GM23338 (cell line): Measurements from ENCODE around the gene CNNM2. TPM values are rescaled to one million over a fixed set of nuclear protein-coding genes. Genes with fewer than 3 reads are reported as not detected.

Experiments used
- ATAC-seq: fragments of 200-7000 bp; cut with Tn5 transposase; 3 replicates; pipeline ENCODE4 v1.9.1; 2020
- DNase-seq: peaks from one replicate; pipeline ENCODE4 v3.0.0-alpha.2; 2015; ENCODE audit warnings: low spot score
- H2AFZ ChIP-seq: fragments of 200-600 bp; sonication (generic); 2 replicates; pipeline ENCODE4 v1.8.0; 2016; ENCODE audit warnings: antibody characterized with exemption, mild to moderate bottlenecking, moderate library complexity
- H3F3A ChIP-seq: fragments of 200-600 bp; sonication (generic); replicated peaks from 2 replicates; pipeline ENCODE4 v1.8.0; 2017; ENCODE audit warnings: antibody characterized with exemption, mixed run types, low read depth
- H3K27ac ChIP-seq: fragments of 200-600 bp; sonication (generic); 2 replicates; pipeline ENCODE4 v1.6.1; 2016; ENCODE audit warnings: low read depth
- H3K27me3 ChIP-seq: fragments of 200-600 bp; sonication (generic); 2 replicates; pipeline ENCODE4 v1.8.0; 2016; ENCODE audit warnings: mild to moderate bottlenecking, mixed run types, moderate library complexity; ENCODE audit not compliant: insufficient read depth
- H3K36me3 ChIP-seq: fragments of 200-600 bp; sonication (generic); 2 replicates; pipeline ENCODE4 v1.8.0; 2016; ENCODE audit warnings: mild to moderate bottlenecking; ENCODE audit not compliant: insufficient read depth
- H3K4me1 ChIP-seq: fragments of 200-600 bp; sonication (generic); 2 replicates; pipeline ENCODE4 v1.8.0; 2016; ENCODE audit warnings: mild to moderate bottlenecking, moderate library complexity; ENCODE audit not compliant: insufficient read depth
- H3K4me2 ChIP-seq: fragments of 200-600 bp; sonication (generic); 2 replicates; pipeline ENCODE4 v1.7.1; 2017; ENCODE audit warnings: mixed run types
- H3K4me3 ChIP-seq: fragments of 200-600 bp; sonication (generic); 2 replicates; pipeline ENCODE4 v1.6.1; 2016; ENCODE audit warnings: mixed run types
- H3K79me2 ChIP-seq: fragments of 200-600 bp; sonication (generic); replicated peaks from 2 replicates; pipeline ENCODE4 v1.8.0; 2017; ENCODE audit warnings: mild to moderate bottlenecking; ENCODE audit not compliant: insufficient read depth
- H3K9me2 ChIP-seq: fragments of 200-600 bp; sonication (generic); 2 replicates; pipeline ENCODE4 v1.8.0; 2017; ENCODE audit not compliant: insufficient read depth
- H4K20me1 ChIP-seq: fragments of 200-600 bp; sonication (generic); replicated peaks from 2 replicates; pipeline ENCODE4 v1.8.0; 2017; ENCODE audit warnings: mild to moderate bottlenecking; ENCODE audit not compliant: insufficient read depth
- H3K27ac Mint-ChIP-seq: 2 replicates; pipeline ENCODE4 v1.8.0; 2020; ENCODE audit warnings: inconsistent platforms, mild to moderate bottlenecking, moderate library complexity, mixed read lengths
- H3K27me3 Mint-ChIP-seq: 3 replicates; pipeline ENCODE4 v1.8.0; 2022; ENCODE audit warnings: low read depth, mild to moderate bottlenecking, moderate library complexity, mixed read lengths, inconsistent platforms; ENCODE audit not compliant: insufficient read depth, poor library complexity
- H3K36me3 Mint-ChIP-seq: 3 replicates; pipeline ENCODE4 v1.8.0; 2021; ENCODE audit warnings: low read depth, mild to moderate bottlenecking, inconsistent platforms, moderate library complexity, mixed read lengths
- H3K4me1 Mint-ChIP-seq: 3 replicates; pipeline ENCODE4 v1.8.0; 2020; ENCODE audit warnings: mild to moderate bottlenecking, inconsistent platforms, mixed read lengths
- H3K4me3 Mint-ChIP-seq: 3 replicates; pipeline ENCODE4 v1.8.0; 2021; ENCODE audit warnings: moderate library complexity, mild to moderate bottlenecking, inconsistent platforms, mixed read lengths
- H3K9me3 Mint-ChIP-seq: 3 replicates; pipeline ENCODE4 v1.8.0; 2020; ENCODE audit warnings: moderate library complexity, mild to moderate bottlenecking, inconsistent platforms, mixed read lengths
- CREB1 ChIP-seq: fragments of 250-450 bp; sonication (Bioruptor Pico); IDR thresholded peaks from 2 replicates; pipeline ENCODE4 v1.5.0; 2020; ENCODE audit warnings: low read depth, mild to moderate bottlenecking, moderate library complexity
- EZH2 ChIP-seq: fragments of 200-600 bp; sonication (generic); IDR thresholded peaks from one replicate; pipeline ENCODE4 v1.8.0; 2017; ENCODE audit warnings: antibody characterized with exemption, mild to moderate bottlenecking, low read depth; ENCODE audit not compliant: unreplicated experiment
- EZH2phosphoT487 ChIP-seq: fragments of 200-600 bp; sonication (generic); IDR thresholded peaks from one replicate; pipeline ENCODE4 v1.8.1; 2018; ENCODE audit warnings: antibody characterized with exemption; ENCODE audit not compliant: unreplicated experiment
- JUNB ChIP-seq: IDR thresholded peaks from one replicate; pipeline ENCODE4 v1.6.1; 2016; ENCODE audit warnings: antibody characterized with exemption; ENCODE audit not compliant: unreplicated experiment
- NANOG ChIP-seq: IDR thresholded peaks from 2 replicates; pipeline ENCODE4 v1.6.1; 2016; ENCODE audit warnings: antibody characterized with exemption, borderline replicate concordance
- POLR2AphosphoS5 ChIP-seq: IDR thresholded peaks from 2 replicates; pipeline ENCODE4 v1.6.1; 2016; ENCODE audit warnings: antibody characterized with exemption, low read depth
- STAT1 ChIP-seq: IDR thresholded peaks from one replicate; pipeline ENCODE4 v1.6.1; 2016; ENCODE audit warnings: antibody characterized with exemption; ENCODE audit not compliant: unreplicated experiment
- ZNF114 ChIP-seq: fragments of 250-450 bp; sonication (Bioruptor Pico); IDR thresholded peaks from 2 replicates; pipeline ENCODE4 v1.5.0; 2020; ENCODE audit warnings: mild to moderate bottlenecking, moderate library complexity
- ZNF331 ChIP-seq: fragments of 250-450 bp; sonication (Bioruptor Pico); IDR thresholded peaks from 2 replicates; pipeline ENCODE4 v1.5.0; 2020; ENCODE audit warnings: low read depth, mild to moderate bottlenecking, moderate library complexity
- polyA plus RNA-seq: library from polyadenylated mRNA; unstranded; fragments of >200 nt; fragmentation: Nextera tagmentation; extraction: Ambion mirVana; gene quantifications from 2 replicates; pipeline ENCODE4 v1.2.1, GENCODE V29; 2016
- total RNA-seq: library from RNA; depleted of rRNA; stranded (reverse); fragments of >200 nt; shearing (Covaris generic); gene quantifications from 2 replicates; pipeline ENCODE4 v1.2.3, GENCODE V29; 2014
- TF ChIP-seq, protein P1 (sequence below): IDR thresholded peaks from 2 replicates; pipeline ENCODE4 v1.6.1; 2016; ENCODE audit warnings: antibody characterized with exemption
- TF ChIP-seq, protein P2 (sequence below), 2 experiments: fragments of 200-600 bp in 1 of 2; sonication (generic) in 1 of 2; conservative IDR thresholded peaks; 2 replicates each; pipeline versions ENCODE4 v1.5.1 to v1.6.1; 2016 to 2017; ENCODE audit warnings: antibody characterized with exemption in 2 of 2, low read depth in 2 of 2, mild to moderate bottlenecking in 2 of 2, moderate library complexity in 1 of 2
- TF ChIP-seq, protein P3 (sequence below): fragments of 250-450 bp; sonication (Bioruptor Pico); IDR thresholded peaks from 2 replicates; pipeline ENCODE4 v1.5.0; 2020; ENCODE audit warnings: mild to moderate bottlenecking, moderate library complexity

The CNNM2 gene
- total and polyA plus RNA-seq, 2 experiments from 2014 or later, result 4.5 to 31.3 TPM

DNA sequence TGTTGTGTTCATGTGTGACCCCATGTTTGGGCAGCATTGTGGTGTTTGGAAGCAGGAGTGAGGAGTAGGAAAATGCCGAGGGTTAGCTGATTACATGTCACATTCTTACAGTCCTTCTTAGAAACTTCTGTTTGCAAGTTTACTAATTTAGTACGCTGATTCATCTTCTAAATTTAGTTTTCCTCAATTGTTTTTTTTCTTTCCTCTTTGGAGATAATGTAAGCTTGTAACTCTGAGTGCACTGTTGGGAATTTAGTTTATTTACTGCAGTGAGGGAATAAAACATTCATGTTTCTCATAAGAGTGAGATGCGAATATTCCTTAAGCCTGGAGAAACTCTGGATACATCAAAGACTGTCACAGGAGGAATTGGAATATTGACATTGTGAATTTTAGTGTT is 139.9 kb downstream of the CNNM2 start:
- no peaks in the 10 kb centered on the region for H3K9me2 ChIP-seq
- no peak overlapping the region for H3K4me2 ChIP-seq
- DNase-seq (no peak), ATAC-seq (no peak)
- H3K4me1 ChIP-seq, result peaks cover 5% of the 10 kb centered on the region
- Mint-ChIP-seq H3K27ac (no peak overlapping the region), H3K4me3 (no peak overlapping the region), H3K27me3 (peaks cover 4% of the 10 kb centered on the region), H3K36me3 (no peaks in the 10 kb centered on the region), H3K9me3 (no peaks in the 10 kb centered on the region), H3K4me1 (peaks cover 13% of the 10 kb centered on the region)
- H3K36me3 ChIP-seq, result no peaks in the 10 kb centered on the region
- H2AFZ ChIP-seq, result no peak overlapping the region
- H3K4me3 ChIP-seq, result no peak overlapping the region
- no peaks in the 10 kb centered on the region for H3K79me2 ChIP-seq
- no peaks in the 10 kb centered on the region for H4K20me1 ChIP-seq
- no peaks in the 10 kb centered on the region for H3F3A ChIP-seq
- H3K27me3 ChIP-seq, result no peaks in the 10 kb centered on the region
- H3K27ac ChIP-seq, result no peak overlapping the region
- TF ChIP-seq, protein P1, sequence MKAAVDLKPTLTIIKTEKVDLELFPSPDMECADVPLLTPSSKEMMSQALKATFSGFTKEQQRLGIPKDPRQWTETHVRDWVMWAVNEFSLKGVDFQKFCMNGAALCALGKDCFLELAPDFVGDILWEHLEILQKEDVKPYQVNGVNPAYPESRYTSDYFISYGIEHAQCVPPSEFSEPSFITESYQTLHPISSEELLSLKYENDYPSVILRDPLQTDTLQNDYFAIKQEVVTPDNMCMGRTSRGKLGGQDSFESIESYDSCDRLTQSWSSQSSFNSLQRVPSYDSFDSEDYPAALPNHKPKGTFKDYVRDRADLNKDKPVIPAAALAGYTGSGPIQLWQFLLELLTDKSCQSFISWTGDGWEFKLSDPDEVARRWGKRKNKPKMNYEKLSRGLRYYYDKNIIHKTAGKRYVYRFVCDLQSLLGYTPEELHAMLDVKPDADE, result no peak
- TF ChIP-seq, protein P2, sequence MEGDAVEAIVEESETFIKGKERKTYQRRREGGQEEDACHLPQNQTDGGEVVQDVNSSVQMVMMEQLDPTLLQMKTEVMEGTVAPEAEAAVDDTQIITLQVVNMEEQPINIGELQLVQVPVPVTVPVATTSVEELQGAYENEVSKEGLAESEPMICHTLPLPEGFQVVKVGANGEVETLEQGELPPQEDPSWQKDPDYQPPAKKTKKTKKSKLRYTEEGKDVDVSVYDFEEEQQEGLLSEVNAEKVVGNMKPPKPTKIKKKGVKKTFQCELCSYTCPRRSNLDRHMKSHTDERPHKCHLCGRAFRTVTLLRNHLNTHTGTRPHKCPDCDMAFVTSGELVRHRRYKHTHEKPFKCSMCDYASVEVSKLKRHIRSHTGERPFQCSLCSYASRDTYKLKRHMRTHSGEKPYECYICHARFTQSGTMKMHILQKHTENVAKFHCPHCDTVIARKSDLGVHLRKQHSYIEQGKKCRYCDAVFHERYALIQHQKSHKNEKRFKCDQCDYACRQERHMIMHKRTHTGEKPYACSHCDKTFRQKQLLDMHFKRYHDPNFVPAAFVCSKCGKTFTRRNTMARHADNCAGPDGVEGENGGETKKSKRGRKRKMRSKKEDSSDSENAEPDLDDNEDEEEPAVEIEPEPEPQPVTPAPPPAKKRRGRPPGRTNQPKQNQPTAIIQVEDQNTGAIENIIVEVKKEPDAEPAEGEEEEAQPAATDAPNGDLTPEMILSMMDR (conservative IDR thresholded peaks at IDR 0.05; ENCODE audit: low read depth in 2 of 2), result no peak
- TF ChIP-seq CREB1 (CRISPR knock-in tag) (no peak), ZNF114 (CRISPR knock-in tag) (no peak)

- H3K27me3 ChIP-seq, result no peaks in the 10 kb centered on the region
- no peak overlapping the region for H3K4me3 ChIP-seq
- H3F3A ChIP-seq, result no peaks in the 10 kb centered on the region
- peaks cover 9% of the 10 kb centered on the region for H3K4me1 Mint-ChIP-seq
- H3K9me3 Mint-ChIP-seq, result no peaks in the 10 kb centered on the region
- H3K36me3 ChIP-seq, result no peaks in the 10 kb centered on the region
- no peak overlapping the region for H3K4me2 ChIP-seq
- TF ChIP-seq, protein P3, sequence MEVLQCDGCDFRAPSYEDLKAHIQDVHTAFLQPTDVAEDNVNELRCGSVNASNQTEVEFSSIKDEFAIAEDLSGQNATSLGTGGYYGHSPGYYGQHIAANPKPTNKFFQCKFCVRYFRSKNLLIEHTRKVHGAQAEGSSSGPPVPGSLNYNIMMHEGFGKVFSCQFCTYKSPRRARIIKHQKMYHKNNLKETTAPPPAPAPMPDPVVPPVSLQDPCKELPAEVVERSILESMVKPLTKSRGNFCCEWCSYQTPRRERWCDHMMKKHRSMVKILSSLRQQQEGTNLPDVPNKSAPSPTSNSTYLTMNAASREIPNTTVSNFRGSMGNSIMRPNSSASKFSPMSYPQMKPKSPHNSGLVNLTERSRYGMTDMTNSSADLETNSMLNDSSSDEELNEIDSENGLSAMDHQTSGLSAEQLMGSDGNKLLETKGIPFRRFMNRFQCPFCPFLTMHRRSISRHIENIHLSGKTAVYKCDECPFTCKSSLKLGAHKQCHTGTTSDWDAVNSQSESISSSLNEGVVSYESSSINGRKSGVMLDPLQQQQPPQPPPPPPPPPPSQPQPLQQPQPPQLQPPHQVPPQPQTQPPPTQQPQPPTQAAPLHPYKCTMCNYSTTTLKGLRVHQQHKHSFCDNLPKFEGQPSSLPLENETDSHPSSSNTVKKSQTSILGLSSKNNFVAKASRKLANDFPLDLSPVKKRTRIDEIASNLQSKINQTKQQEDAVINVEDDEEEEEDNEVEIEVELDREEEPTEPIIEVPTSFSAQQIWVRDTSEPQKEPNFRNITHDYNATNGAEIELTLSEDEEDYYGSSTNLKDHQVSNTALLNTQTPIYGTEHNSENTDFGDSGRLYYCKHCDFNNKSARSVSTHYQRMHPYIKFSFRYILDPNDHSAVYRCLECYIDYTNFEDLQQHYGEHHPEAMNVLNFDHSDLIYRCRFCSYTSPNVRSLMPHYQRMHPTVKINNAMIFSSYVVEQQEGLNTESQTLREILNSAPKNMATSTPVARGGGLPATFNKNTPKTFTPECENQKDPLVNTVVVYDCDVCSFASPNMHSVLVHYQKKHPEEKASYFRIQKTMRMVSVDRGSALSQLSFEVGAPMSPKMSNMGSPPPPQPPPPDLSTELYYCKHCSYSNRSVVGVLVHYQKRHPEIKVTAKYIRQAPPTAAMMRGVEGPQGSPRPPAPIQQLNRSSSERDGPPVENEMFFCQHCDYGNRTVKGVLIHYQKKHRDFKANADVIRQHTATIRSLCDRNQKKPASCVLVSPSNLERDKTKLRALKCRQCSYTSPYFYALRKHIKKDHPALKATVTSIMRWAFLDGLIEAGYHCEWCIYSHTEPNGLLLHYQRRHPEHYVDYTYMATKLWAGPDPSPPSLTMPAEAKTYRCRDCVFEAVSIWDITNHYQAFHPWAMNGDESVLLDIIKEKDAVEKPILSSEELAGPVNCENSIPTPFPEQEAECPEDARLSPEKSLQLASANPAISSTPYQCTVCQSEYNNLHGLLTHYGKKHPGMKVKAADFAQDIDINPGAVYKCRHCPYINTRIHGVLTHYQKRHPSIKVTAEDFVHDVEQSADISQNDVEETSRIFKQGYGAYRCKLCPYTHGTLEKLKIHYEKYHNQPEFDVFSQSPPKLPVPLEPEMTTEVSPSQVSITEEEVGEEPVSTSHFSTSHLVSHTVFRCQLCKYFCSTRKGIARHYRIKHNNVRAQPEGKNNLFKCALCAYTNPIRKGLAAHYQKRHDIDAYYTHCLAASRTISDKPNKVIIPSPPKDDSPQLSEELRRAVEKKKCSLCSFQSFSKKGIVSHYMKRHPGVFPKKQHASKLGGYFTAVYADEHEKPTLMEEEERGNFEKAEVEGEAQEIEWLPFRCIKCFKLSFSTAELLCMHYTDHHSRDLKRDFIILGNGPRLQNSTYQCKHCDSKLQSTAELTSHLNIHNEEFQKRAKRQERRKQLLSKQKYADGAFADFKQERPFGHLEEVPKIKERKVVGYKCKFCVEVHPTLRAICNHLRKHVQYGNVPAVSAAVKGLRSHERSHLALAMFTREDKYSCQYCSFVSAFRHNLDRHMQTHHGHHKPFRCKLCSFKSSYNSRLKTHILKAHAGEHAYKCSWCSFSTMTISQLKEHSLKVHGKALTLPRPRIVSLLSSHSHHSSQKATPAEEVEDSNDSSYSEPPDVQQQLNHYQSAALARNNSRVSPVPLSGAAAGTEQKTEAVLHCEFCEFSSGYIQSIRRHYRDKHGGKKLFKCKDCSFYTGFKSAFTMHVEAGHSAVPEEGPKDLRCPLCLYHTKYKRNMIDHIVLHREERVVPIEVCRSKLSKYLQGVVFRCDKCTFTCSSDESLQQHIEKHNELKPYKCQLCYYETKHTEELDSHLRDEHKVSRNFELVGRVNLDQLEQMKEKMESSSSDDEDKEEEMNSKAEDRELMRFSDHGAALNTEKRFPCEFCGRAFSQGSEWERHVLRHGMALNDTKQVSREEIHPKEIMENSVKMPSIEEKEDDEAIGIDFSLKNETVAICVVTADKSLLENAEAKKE (CRISPR knock-in tag), result no peak
- no peak for TF ChIP-seq EZH2
- TF ChIP-seq ZNF331 (CRISPR knock-in tag), result no peak
- TF ChIP-seq CREB1 (CRISPR knock-in tag), result no peak
- TF ChIP-seq JUNB, result no peak
- no peak for TF ChIP-seq ZNF114 (CRISPR knock-in tag)
- TF ChIP-seq STAT1, result no peak
- no peak for TF ChIP-seq NANOG
- TF ChIP-seq, protein P1, result no peak
- TF ChIP-seq POLR2AphosphoS5, result no peak
- no peak for TF ChIP-seq EZH2phosphoT487
- H3K79me2 ChIP-seq, result no peaks in the 10 kb centered on the region
- no peaks in the 10 kb centered on the region for H3K36me3 Mint-ChIP-seq
- no peaks in the 10 kb centered on the region for H3K27me3 Mint-ChIP-seq
- DNase-seq (no peak), ATAC-seq (no peak)
- no peaks in the 10 kb centered on the region for H3K9me2 ChIP-seq
- no peak overlapping the region for H3K4me3 Mint-ChIP-seq
- no peak overlapping the region for H3K27ac ChIP-seq
- H3K27ac Mint-ChIP-seq, result no peak overlapping the region
- no peak overlapping the region for H2AFZ ChIP-seq
- no peaks in the 10 kb centered on the region; the same call in 1 of the 2 replicates for H4K20me1 ChIP-seq
- peaks cover 8% of the 10 kb centered on the region for H3K4me1 ChIP-seq
Observed at GRCh38 chr10:103060575-103060974, 142.5 kb downstream of the CNNM2 start.
